Measurements from ENCODE around the gene NCOA1. TPM values are rescaled to one million over a fixed set of nuclear protein-coding genes. Genes with fewer than 3 reads are reported as not detected.

NCOA1 gene
- total and polyA plus RNA-seq, 2 donors (not counting 3 experiments of a cell fraction or from before 2014, with no cell fraction given): 11.4 to 14.1 TPM

DNA sequence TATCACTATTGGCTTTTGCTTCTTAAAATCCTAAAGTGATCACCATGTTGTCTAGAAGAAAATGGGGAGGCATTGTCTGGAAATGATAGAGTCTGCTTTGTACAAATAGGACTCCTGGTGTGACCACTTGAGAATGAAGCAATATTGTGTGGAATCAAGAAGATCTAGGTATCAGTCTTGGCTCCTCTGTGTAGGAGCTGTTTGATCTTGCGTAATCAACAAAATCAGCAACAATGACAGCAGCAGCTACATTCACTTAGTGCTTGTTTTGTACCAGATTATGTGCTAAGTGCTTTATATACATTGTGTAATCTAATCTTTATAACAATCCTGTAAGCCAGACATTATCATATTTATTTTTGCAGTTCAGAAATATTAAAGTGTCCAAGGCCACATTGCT is 17.8 kb downstream of the NCOA1 start:
- Histone ChIP-seq H3K9me3 (replicated peaks; ENCODE audit: control insufficient read depth, insufficient read depth, low read length) (no peaks in the 10 kb centered on the region), H3K27ac (ENCODE audit: insufficient read depth, low read depth, low read length) (no peak overlapping the region), H3K9me1 (replicated peaks; ENCODE audit: control insufficient read depth, extremely low read depth, insufficient read depth, low read length) (no peaks in the 10 kb centered on the region), H3K4me1 (ENCODE audit: control insufficient read depth, extremely low read depth, insufficient read depth, low read length) (no peaks in the 10 kb centered on the region), H3K79me2 (ENCODE audit: control insufficient read depth, insufficient read depth, low read length) (no peaks in the 10 kb centered on the region), H3K9ac (replicated peaks; ENCODE audit: extremely low read depth, insufficient read depth, low read length) (no peak overlapping the region), H3K4me2 (ENCODE audit: insufficient read depth, low read length) (no peak overlapping the region), H3K36me3 (ENCODE audit: control insufficient read depth in 2 of 2, extremely low read depth in 1 of 2, insufficient read depth in 2 of 2, low read length in 2 of 2) (no peaks in the 10 kb centered on the region), H4K20me1 (replicated peaks; ENCODE audit: control insufficient read depth, extremely low read depth, insufficient read depth, low read length) (peaks cover 5% of the 10 kb centered on the region), H2AFZ (ENCODE audit: low read depth, low read length) (no peak overlapping the region), H3K4me3 (replicated peaks in 1 of 3; ENCODE audit: insufficient read depth in 1 of 3, low read depth in 1 of 3, low read length in 3 of 3) (no peak overlapping the region), H3K27me3 (ENCODE audit: control insufficient read depth in 2 of 2, insufficient read depth in 2 of 2, low read length in 2 of 2) (no peaks in the 10 kb centered on the region)
- no peak for FAIRE-seq
- TF ChIP-seq POLR2AphosphoS5 (IDR thresholded peaks at IDR 0.05; ENCODE audit: insufficient read depth, low read depth, low read length) (no peak), EZH2 (IDR thresholded peaks at IDR 0.05; ENCODE audit: borderline replicate concordance, low read depth, low read length, severe bottlenecking) (no peak)
- CTCF ChIA-PET: no interaction called here
- BruUV-seq (replicated peaks): no TSS peak
- dilution Hi-C loops (cut with MboI; ENCODE audit: extremely low pct_ligation_motif_present, low sequenced_read_pairs) (no loop called here), intact Hi-C loops (cut with micrococcal nuclease) (no loop called here)
- DNase-seq (ENCODE audit: low read depth, low spot score): no peak
- POLR2A ChIA-PET: no interaction called here

DNA sequence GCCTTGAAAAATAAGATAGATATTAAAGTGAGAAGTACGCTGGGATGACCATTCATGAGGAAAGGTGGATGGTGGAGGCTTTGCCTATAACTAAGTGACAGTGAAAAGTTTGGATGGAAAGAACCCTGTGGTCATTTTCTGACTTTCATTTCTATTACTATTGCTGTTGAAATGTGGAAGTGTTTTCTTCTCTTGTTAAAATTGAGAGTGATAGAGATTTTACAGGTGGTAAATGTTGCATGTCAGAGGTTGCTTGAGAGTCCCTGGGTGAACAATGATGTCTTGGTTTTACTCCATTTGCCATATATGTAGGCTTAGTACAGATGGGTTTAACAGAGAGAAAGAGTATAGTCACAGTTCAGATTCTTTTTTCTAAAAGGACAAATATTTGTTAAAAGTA is 18.4 kb downstream of the NCOA1 start:
- CTCF ChIA-PET: no interaction called here
- intact Hi-C loops (cut with micrococcal nuclease) (no loop called here), dilution Hi-C loops (cut with MboI; ENCODE audit: extremely low pct_ligation_motif_present, low sequenced_read_pairs) (no loop called here)
- no peaks in the 10 kb centered on the region for H3K27me3 ChIP-seq (ENCODE audit: control insufficient read depth in 2 of 2, insufficient read depth in 2 of 2, low read length in 2 of 2)
- H3K36me3 ChIP-seq (ENCODE audit: control insufficient read depth in 2 of 2, extremely low read depth in 1 of 2, insufficient read depth in 2 of 2, low read length in 2 of 2): no peaks in the 10 kb centered on the region
- no peak overlapping the region for H2AFZ ChIP-seq (ENCODE audit: low read depth, low read length)
- H4K20me1 ChIP-seq (replicated peaks; ENCODE audit: control insufficient read depth, extremely low read depth, insufficient read depth, low read length): peaks cover 5% of the 10 kb centered on the region
- DNase-seq (ENCODE audit: low read depth, low spot score) (no peak), FAIRE-seq (no peak)
- no peak overlapping the region for H3K9ac ChIP-seq (replicated peaks; ENCODE audit: extremely low read depth, insufficient read depth, low read length)
- H3K9me3 ChIP-seq (replicated peaks; ENCODE audit: control insufficient read depth, insufficient read depth, low read length): no peaks in the 10 kb centered on the region
- no peak overlapping the region for H3K4me3 ChIP-seq (replicated peaks in 1 of 3; ENCODE audit: insufficient read depth in 1 of 3, low read depth in 1 of 3, low read length in 3 of 3)
- POLR2A ChIA-PET: no interaction called here
- H3K27ac ChIP-seq (ENCODE audit: insufficient read depth, low read depth, low read length): no peak overlapping the region
- H3K9me1 ChIP-seq (replicated peaks; ENCODE audit: control insufficient read depth, extremely low read depth, insufficient read depth, low read length): no peaks in the 10 kb centered on the region
- no peaks in the 10 kb centered on the region for H3K79me2 ChIP-seq (ENCODE audit: control insufficient read depth, insufficient read depth, low read length)
- no peak for TF ChIP-seq MYC (IDR thresholded peaks at IDR 0.05; ENCODE audit: low read depth, low read length)
- no peak for TF ChIP-seq POLR2A (IDR thresholded peaks at IDR 0.05; ENCODE audit: low read depth, low read length)
- no peak for TF ChIP-seq GATA2 (IDR thresholded peaks at IDR 0.05; ENCODE audit: insufficient read depth, insufficient read length, low read depth, low read length)
- TF ChIP-seq, protein P1, sequence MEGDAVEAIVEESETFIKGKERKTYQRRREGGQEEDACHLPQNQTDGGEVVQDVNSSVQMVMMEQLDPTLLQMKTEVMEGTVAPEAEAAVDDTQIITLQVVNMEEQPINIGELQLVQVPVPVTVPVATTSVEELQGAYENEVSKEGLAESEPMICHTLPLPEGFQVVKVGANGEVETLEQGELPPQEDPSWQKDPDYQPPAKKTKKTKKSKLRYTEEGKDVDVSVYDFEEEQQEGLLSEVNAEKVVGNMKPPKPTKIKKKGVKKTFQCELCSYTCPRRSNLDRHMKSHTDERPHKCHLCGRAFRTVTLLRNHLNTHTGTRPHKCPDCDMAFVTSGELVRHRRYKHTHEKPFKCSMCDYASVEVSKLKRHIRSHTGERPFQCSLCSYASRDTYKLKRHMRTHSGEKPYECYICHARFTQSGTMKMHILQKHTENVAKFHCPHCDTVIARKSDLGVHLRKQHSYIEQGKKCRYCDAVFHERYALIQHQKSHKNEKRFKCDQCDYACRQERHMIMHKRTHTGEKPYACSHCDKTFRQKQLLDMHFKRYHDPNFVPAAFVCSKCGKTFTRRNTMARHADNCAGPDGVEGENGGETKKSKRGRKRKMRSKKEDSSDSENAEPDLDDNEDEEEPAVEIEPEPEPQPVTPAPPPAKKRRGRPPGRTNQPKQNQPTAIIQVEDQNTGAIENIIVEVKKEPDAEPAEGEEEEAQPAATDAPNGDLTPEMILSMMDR (IDR thresholded peaks at IDR 0.05; ENCODE audit: extremely low read depth in 1 of 2, insufficient read depth in 1 of 2, low read depth in 1 of 2, low read length in 2 of 2): no peak
- TF ChIP-seq POLR2AphosphoS5 (IDR thresholded peaks at IDR 0.05; ENCODE audit: insufficient read depth, low read depth, low read length): no peak
- TF ChIP-seq, protein P2, sequence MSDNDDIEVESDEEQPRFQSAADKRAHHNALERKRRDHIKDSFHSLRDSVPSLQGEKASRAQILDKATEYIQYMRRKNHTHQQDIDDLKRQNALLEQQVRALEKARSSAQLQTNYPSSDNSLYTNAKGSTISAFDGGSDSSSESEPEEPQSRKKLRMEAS (IDR thresholded peaks at IDR 0.05; ENCODE audit: insufficient read depth, insufficient read length): no peak
- TF ChIP-seq EZH2 (IDR thresholded peaks at IDR 0.05; ENCODE audit: borderline replicate concordance, low read depth, low read length, severe bottlenecking): no peak
- no peak for TF ChIP-seq FOS (IDR thresholded peaks at IDR 0.05; ENCODE audit: borderline replicate concordance, insufficient read depth, low read length)
- no peak for TF ChIP-seq JUN (IDR thresholded peaks at IDR 0.05; ENCODE audit: borderline replicate concordance, insufficient read depth, insufficient read length, low read depth)
- H3K4me2 ChIP-seq (ENCODE audit: insufficient read depth, low read length): no peak overlapping the region
- no TSS peak for BruUV-seq (replicated peaks)
- no peaks in the 10 kb centered on the region for H3K4me1 ChIP-seq (ENCODE audit: control insufficient read depth, extremely low read depth, insufficient read depth, low read length)

Data from endothelial cell of umbilical vein (primary cell).